Endothelial cell of hepatic sinusoid (primary cell): ENCODE measurements around the gene BMP8A.
"Not testable (repeated sequence)": the region's sequence is repeated elsewhere in the genome, so short reads cannot be mapped to it uniquely, and the experiment has no call there.

Experiments used
- in situ Hi-C: cut with HindIII; loops from 2 replicates; pipeline ENCODE4 v1.10.0; 2017; ENCODE audit warnings: low sequenced_read_pairs

The BMP8A gene

GRCh38 chr1:39478126-39478915 is 13.1 kb upstream of the BMP8A start:
- in situ Hi-C loops = no loop called here

GRCh38 chr1:39481289-39481688 is 10.1 kb upstream of the BMP8A start:
- in situ Hi-C loops = no loop called here

DNA sequence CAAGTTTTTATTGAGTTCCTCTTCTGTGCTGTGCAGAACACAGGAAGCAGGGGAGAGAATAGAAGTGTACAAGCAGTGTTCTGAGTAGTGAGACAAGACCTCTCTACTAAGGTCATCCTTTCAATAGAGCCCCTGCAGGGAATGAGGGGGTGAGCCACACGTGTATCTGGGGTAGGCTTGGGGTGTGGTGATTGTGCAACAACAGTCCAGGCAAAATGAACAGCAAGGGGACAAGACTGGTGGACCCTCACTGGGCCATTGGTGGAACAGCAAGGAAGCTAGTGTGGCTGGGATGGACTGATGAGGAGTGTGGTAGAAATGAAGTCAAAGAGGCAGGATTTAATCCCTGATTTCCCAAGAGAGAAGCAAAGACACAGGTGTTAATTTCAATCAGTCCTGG is 8.2 kb upstream of the BMP8A start:
- in situ Hi-C loops = no loop called here

DNA sequence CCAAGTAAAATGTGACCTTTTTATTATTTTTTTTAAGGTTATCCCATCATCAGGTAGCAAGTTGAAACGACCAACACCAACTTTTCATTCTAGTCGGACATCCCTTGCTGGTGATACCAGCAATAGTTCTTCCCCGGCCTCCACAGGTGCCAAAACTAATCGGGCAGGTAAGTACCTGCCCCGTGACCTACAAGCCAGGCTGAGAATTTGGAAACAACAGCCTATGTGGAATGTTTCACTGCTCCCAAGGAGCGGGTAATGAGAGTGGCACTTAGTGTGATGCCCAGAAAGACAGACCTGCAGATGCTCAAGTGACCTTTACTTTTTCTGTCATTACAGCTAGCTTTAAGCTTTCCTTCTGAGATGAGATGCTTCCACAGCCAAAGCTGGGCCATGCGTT is 6.9 kb upstream of the BMP8A start:
- in situ Hi-C loops = no loop called here

GRCh38 chr1:39485046-39485803 is 6.2 kb upstream of the BMP8A start:
- in situ Hi-C loops = no loop called here

DNA sequence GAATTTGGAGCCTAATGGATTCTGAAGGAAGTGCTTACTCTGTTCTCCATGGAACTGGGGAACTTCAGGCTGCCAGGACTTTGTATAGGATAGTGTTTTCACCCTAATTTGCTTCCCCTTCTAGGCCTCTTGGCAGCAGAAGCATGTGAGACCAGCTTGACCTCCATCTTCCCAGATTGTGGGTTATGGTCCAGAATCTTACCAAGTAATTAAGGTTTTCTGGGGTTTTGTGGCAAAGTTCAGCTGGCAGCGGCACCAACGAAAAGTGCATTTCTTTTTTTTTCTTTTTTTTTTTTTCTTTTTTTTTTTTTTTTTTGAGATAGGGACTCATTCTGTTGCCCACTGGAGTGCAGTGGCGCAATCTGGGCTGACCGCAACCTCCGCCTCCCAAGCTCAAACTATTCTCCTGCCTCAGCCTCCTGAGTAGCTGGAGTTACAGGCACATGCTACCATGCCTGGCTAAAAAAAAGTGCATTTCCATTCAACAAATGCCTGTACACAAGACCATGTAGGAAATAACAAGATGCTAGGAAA is 3.4 kb upstream of the BMP8A start:
- in situ Hi-C loops = no loop called here

GRCh38 chr1:39488793-39489566 is 2.5 kb upstream of the BMP8A start:
- in situ Hi-C loops = no loop called here

DNA sequence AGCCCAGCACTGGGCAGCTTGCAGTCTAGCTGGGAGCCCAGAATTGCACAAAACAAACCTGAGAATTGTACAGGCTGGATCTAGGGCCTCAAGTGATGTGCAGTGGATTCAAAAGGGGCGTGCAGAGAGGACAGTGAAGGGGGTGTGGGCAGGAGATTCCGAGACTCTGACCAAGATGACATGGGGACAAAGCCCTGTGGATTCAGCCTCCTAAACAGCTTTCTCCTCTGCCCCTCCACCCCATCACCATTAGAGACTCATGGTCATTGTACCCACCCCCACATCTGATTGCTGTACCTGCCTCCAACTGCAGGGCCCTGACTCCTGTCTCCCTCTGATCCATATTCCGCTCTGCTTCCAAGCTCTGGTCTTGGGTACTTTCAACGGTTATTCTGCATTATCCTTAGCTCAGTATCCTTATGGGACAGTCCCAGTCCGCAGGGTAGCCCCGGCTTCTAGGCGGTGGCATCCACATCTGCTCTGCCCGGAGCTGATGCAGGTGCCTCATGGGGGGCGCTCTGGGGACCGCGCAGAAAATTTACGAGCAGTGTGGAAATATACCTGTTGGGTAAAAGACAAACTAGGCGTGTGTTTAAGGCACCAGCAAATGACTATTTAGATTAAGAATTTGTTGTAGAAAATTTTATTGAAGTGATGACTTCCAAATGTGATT is 1.7 kb upstream of the BMP8A start:
- in situ Hi-C loops = no loop called here

- in situ Hi-C loops = no loop called here
These were observed 765 bp upstream of the BMP8A start for GRCh38 chr1:39490596-39491145.

DNA sequence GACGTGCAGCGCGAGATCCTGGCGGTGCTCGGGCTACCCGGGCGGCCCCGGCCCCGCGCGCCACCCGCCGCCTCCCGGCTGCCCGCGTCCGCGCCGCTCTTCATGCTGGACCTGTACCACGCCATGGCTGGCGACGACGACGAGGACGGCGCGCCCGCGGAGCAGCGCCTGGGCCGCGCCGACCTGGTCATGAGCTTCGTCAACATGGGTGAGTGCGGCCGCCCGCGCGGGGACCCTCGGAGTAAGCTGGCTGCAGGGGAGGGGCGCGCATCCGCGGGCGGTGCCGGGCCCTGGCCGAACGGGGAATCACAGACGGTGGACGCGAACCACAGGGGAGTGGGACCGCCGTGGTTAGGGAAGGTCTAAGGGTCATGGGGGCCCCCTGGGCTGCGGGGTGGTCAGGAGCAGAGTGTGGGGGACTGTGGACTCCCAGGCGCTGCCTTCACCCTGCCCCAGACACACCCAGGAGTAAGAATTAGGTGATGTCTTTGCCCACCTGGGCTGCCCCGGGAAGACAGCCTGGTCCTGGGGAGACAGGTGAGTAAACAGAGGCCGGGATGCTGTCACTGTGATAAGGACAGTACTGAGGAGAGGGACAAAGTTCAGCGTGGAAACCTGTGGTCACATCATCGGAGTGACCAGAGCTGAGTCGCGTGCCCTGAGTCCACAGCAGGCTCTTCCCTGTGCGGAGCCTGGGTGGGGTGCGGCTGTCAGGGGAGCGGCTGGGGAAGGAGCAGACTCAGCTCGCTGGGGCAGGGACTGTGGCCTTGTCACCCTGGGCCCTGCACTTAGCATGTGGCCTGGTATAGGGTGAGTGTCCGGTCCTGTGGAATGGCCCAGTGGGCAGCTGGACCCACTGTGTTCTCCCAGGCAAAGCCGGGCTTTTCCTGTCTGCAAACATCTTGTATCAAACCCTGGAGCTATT is 944 bp downstream of the BMP8A start:
- in situ Hi-C loops = not testable (repeated sequence)

DNA sequence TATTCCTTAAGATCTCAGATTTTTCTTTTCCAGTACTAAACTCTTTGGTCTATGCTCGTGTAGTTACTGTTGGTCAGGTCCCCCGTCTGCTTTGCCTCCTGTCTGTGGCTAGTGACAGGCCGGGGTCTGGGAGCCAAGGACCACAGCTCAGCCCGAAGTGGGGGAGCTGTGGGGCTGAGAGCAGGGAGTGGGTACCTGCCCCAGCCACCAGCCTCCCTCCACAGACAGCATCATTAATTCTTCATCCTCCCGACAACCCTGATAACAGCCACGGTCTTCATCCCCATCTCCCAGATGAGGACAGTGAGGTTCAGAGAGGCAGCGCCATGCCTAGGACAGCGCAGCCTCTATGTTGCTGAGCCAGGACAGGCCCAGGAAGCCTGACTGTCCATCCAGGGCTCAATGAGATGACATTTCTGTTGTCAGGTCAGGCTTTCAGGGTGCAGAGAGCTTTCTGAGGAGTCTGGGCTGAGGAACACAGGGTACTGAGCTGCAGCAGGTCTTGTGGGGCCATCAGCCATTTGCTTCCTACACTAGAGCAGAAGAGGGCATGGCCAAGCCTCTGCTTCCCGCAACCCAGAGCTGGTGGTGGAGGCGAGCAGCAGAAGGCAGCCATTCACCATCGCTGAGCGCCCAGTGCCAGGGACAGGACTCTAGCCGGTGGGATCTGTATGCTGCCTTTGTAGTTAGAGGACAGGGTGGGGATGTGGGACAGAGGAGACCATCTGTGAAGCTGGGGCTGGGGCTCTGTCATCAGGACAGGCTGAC is 1.8 kb downstream of the BMP8A start:
- in situ Hi-C loops = not testable (repeated sequence)

DNA sequence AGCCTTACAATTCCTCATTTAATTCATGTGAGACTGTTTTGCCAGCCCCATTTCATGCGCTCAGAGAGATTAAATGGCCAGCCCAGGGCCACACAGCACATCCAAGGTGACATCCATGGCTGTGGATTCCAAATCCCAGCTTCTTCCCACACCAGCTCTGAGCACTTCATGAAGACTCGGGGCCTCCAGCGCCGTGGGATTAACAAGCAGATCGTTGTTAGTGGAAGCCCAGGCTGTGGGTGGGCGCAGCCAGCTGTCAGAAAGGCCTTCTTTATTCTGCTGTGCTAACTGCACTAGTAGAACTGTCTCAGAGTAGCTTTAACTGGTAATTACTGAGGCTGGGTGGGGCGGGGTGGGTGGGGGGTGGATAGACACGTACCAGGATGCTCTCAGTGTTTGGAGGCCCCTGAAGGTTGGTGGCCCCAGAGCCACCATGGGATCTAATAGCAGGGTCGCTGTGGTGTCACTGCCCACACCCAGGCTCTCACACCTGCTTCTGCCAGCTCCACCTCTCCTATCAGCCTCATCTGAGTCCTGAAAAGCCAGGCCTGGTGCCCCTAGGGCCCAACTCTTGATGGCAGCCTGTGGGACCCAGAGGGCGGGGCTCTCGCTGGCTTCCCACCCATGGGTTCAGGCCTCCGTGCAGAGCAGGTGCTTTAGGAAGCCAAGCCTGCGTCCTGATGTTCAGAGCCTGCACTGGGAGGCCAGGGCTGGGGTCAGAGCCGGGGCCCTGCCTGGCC is 3.4 kb downstream of the BMP8A start:
- in situ Hi-C loops = no loop called here

DNA sequence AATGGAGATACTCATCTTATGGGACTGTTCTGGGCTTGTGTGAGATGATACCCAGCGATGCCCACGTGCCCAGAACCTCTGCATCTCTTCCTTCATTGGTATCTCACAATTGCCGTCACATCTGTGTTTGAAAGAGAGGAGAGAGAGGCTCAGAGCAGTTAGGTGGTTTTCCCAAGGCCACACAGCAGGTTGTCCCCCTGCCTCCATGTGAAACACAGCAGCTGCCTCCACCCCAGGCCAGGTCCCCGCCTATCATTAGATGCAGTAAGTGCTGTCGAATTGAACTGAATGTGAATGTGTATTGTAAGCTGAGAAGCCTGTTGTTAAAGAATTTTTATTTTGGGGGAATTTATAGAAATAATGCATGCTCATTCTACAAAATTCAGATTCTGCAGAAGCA is 5.1 kb downstream of the BMP8A start:
- in situ Hi-C loops = not testable (repeated sequence)

DNA sequence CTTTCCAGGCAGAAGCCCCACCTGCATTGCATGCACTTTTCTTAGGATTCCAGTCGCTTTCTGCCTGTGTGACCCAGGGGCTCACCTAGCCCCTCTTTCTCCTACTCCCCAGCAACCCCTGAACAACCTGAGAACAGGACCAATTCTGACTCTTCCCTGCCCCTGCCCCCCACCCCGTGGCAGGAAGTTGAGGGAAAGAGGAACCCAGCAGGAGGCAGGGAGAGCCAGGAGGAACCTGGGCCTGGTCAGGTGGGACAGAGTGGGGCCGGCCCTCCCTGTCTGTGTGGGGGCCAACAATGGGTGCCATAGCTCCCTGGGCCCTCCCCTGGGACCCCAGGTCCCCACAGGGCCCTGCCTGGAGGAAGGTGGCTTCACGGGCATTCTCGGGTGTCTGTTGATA is 6.1 kb downstream of the BMP8A start:
- in situ Hi-C loops = no loop called here

DNA sequence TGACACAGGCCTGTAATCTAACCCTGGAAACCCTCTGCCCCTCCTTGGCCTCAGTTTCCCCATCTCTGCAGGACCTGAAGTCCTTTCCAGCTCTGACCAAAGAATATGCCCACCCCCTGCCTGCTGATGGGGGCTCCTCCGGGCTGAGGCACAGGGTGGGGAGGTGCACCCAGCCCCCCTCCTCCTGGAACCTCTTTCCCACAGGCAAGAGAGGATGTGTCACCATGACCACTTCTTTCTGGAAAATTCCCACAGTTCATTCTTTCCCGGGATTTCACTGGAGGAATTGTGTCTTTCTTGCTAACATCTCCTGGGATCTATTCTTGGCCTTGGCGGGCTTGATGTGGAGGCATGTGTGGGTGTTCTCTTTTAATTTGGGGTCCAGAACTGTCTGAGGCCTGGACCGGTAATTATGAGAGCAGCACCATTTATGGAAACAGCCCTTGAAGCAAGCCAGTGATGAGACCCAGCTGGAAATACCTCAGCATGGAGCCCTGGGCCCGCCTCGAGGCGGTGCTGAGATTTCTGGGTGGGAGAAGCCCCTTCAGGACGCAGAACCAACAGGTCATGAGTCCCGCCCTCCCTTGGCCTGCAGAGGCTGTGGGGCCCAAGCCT is 6.8 kb downstream of the BMP8A start:
- in situ Hi-C loops = not testable (repeated sequence)

DNA sequence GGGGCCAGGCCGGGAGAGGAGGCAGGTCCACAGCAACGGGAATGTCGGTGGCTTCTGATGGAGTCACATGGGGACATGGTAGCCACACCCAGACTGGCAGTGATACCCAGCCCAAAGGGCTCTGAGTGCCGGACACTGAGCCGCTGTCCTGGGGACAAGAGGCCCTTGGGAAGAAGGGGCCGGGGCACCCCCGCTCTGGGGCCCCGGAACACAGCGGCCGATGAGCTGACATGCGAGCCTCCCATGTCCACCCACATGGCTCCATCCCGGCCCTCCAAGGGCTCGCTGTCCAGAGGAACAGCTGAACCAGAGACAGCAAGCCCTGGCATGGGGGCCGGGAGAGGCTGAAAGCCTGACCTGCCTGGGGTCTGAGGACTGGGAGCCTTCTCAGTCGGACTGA is 7.4 kb downstream of the BMP8A start:
- in situ Hi-C loops = not testable (repeated sequence)

- in situ Hi-C loops = no loop called here
These were observed 8.2 kb downstream of the BMP8A start for GRCh38 chr1:39499668-39500067.
